GM23338 (cell line): Measurements from ENCODE around the gene CACNB4.

ENCODE experiments used
- CREB1 ChIP-seq: fragments of 250-450 bp; sonication (Bioruptor Pico); IDR thresholded peaks from 2 replicates; pipeline ENCODE4 v1.5.0; 2020; ENCODE audit warnings: low read depth, mild to moderate bottlenecking, moderate library complexity
- CTCF ChIP-seq, 2 experiments: fragments of 200-600 bp in 1 of 2; sonication (generic) in 1 of 2; conservative IDR thresholded peaks; 2 replicates each; pipeline versions ENCODE4 v1.5.1 to v1.6.1; 2016 to 2017; ENCODE audit warnings: antibody characterized with exemption in 2 of 2, low read depth in 2 of 2, mild to moderate bottlenecking in 2 of 2, moderate library complexity in 1 of 2
- ETS1 ChIP-seq: IDR thresholded peaks from 2 replicates; pipeline ENCODE4 v1.6.1; 2016; ENCODE audit warnings: antibody characterized with exemption
- EZH2 ChIP-seq: fragments of 200-600 bp; sonication (generic); IDR thresholded peaks from one replicate; pipeline ENCODE4 v1.8.0; 2017; ENCODE audit warnings: antibody characterized with exemption, mild to moderate bottlenecking, low read depth; ENCODE audit not compliant: unreplicated experiment
- EZH2phosphoT487 ChIP-seq: fragments of 200-600 bp; sonication (generic); IDR thresholded peaks from one replicate; pipeline ENCODE4 v1.8.1; 2018; ENCODE audit warnings: antibody characterized with exemption; ENCODE audit not compliant: unreplicated experiment
- JUNB ChIP-seq: IDR thresholded peaks from one replicate; pipeline ENCODE4 v1.6.1; 2016; ENCODE audit warnings: antibody characterized with exemption; ENCODE audit not compliant: unreplicated experiment
- POLR2AphosphoS5 ChIP-seq: IDR thresholded peaks from 2 replicates; pipeline ENCODE4 v1.6.1; 2016; ENCODE audit warnings: antibody characterized with exemption, low read depth
- REST ChIP-seq: IDR thresholded peaks from one replicate; pipeline ENCODE4 v1.6.1; 2018; ENCODE audit warnings: antibody characterized with exemption; ENCODE audit not compliant: unreplicated experiment
- STAT1 ChIP-seq: IDR thresholded peaks from one replicate; pipeline ENCODE4 v1.6.1; 2016; ENCODE audit warnings: antibody characterized with exemption; ENCODE audit not compliant: unreplicated experiment
- ZNF114 ChIP-seq: fragments of 250-450 bp; sonication (Bioruptor Pico); IDR thresholded peaks from 2 replicates; pipeline ENCODE4 v1.5.0; 2020; ENCODE audit warnings: mild to moderate bottlenecking, moderate library complexity

- no peak for TF ChIP-seq CTCF (conservative IDR thresholded peaks at IDR 0.05; ENCODE audit: low read depth in 2 of 2)
- no peak for TF ChIP-seq ETS1
- no peak for TF ChIP-seq EZH2phosphoT487
- no peak for TF ChIP-seq EZH2
- TF ChIP-seq REST, result no peak
- TF ChIP-seq POLR2AphosphoS5, result no peak
- TF ChIP-seq STAT1, result no peak
- TF ChIP-seq CREB1 (CRISPR knock-in tag), result no peak
- TF ChIP-seq ZNF114 (CRISPR knock-in tag), result no peak
- TF ChIP-seq JUNB, result no peak
Measured at GRCh38 chr2:151974988-151975387, 123.9 kb downstream of the CACNB4 start.
